NB4 (cell line): Measurements from ENCODE around the gene ZBTB49.

Experiments used
- CTCF ChIP-seq: IDR thresholded peaks from one replicate; pipeline ENCODE4 v1.5.1; 2012; ENCODE audit warnings: low read depth, low read length
- POLR2A ChIP-seq: IDR thresholded peaks from 2 replicates; pipeline ENCODE4 v1.6.1; 2011; ENCODE audit warnings: mild to moderate bottlenecking; ENCODE audit not compliant: insufficient read length; ENCODE audit errors: extremely low read depth

DNA sequence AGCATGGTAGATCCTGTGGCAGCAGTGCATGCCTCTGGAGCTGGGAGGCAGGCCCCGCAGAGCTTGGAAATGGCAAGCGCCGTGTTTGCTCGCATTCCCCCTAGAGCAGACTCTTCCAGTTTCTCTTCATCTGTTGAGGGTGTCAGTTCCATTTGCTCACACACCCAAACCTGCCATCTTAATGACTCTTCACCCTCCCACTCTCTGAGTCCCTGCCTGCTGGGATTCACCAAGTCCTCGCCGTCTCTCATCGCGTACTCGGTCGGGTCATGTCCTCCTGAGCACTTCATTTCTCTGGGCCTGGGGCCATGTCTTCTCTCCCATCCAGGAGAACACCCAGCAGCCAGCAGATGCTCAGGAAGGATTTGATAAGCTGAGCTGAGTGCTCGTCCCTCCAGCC lies 16.9 kb downstream of the ZBTB49 start:
- TF ChIP-seq CTCF (no peak), POLR2A (no peak)
